ENCODE data around the gene UGT1A3.

Gene UGT1A3

GRCh38 chr2:233681521-233682099 lies 47.2 kb upstream of the UGT1A3 start, which contains the start of gene UGT1A7:
UGT1A7 (plus strand) TSS chr2:233681901; CDS start chr2:233681938, 37 bp downstream.
- Histone ChIP-seq H3K36me3 (ENCODE audit: insufficient read depth, low read length) (no peaks in the 10 kb centered on the region), H3K4me1 (ENCODE audit: insufficient read depth, low read length, poor library complexity, severe bottlenecking) (no peaks in the 10 kb centered on the region), H3K9ac (ENCODE audit: low read depth, low read length, poor library complexity, severe bottlenecking) (no peak within 1 kb of the TSS), H2AFZ (ENCODE audit: low read length) (no peak within 1 kb of the TSS), H3K79me2 (ENCODE audit: insufficient read depth, low read length) (no peaks in the 10 kb centered on the region), H3K27me3 (ENCODE audit: insufficient read depth, low read length, poor library complexity, severe bottlenecking) (no peaks in the 10 kb centered on the region), H3K9me3 (ENCODE audit: insufficient read depth, low read depth, low read length) (no peaks in the 10 kb centered on the region), H4K20me1 (ENCODE audit: insufficient read depth, low read length, poor library complexity, severe bottlenecking) (no peaks in the 10 kb centered on the region), H3K9me2 (replicated peaks; ENCODE audit: low read depth, low read length) (no peaks in the 10 kb centered on the region), H3K4me2 (ENCODE audit: low read depth, low read length, poor library complexity, severe bottlenecking) (no peak within 1 kb of the TSS), H3F3A (ENCODE audit: low read depth) (no peaks in the 10 kb centered on the region), H3K4me3 (ENCODE audit: low read length, poor library complexity, severe bottlenecking) (no peak within 1 kb of the TSS)
- TF ChIP-seq, protein P1, sequence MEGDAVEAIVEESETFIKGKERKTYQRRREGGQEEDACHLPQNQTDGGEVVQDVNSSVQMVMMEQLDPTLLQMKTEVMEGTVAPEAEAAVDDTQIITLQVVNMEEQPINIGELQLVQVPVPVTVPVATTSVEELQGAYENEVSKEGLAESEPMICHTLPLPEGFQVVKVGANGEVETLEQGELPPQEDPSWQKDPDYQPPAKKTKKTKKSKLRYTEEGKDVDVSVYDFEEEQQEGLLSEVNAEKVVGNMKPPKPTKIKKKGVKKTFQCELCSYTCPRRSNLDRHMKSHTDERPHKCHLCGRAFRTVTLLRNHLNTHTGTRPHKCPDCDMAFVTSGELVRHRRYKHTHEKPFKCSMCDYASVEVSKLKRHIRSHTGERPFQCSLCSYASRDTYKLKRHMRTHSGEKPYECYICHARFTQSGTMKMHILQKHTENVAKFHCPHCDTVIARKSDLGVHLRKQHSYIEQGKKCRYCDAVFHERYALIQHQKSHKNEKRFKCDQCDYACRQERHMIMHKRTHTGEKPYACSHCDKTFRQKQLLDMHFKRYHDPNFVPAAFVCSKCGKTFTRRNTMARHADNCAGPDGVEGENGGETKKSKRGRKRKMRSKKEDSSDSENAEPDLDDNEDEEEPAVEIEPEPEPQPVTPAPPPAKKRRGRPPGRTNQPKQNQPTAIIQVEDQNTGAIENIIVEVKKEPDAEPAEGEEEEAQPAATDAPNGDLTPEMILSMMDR (conservative IDR thresholded peaks at IDR 0.05; ENCODE audit: low read length) = no peak
- no peak for TF ChIP-seq EZH2phosphoT487 (IDR thresholded peaks at IDR 0.05; ENCODE audit: borderline replicate concordance)

- H3K79me2 ChIP-seq (ENCODE audit: insufficient read depth, low read length) = no peaks in the 10 kb centered on the region
- H3K4me1 ChIP-seq (ENCODE audit: insufficient read depth, low read length, poor library complexity, severe bottlenecking) = no peaks in the 10 kb centered on the region
- no peak overlapping the region for H3K9ac ChIP-seq (ENCODE audit: low read depth, low read length, poor library complexity, severe bottlenecking)
- H3K4me2 ChIP-seq (ENCODE audit: low read depth, low read length, poor library complexity, severe bottlenecking) = no peak overlapping the region
- no peaks in the 10 kb centered on the region for H4K20me1 ChIP-seq (ENCODE audit: insufficient read depth, low read length, poor library complexity, severe bottlenecking)
- no peak overlapping the region for H3K4me3 ChIP-seq (ENCODE audit: low read length, poor library complexity, severe bottlenecking)
- H2AFZ ChIP-seq (ENCODE audit: low read length) = no peak overlapping the region
- H3K9me3 ChIP-seq (ENCODE audit: insufficient read depth, low read depth, low read length) = no peaks in the 10 kb centered on the region
- no peaks in the 10 kb centered on the region for H3K36me3 ChIP-seq (ENCODE audit: insufficient read depth, low read length)
- no peaks in the 10 kb centered on the region for H3F3A ChIP-seq (ENCODE audit: low read depth)
- H3K27me3 ChIP-seq (ENCODE audit: insufficient read depth, low read length, poor library complexity, severe bottlenecking) = no peaks in the 10 kb centered on the region
- H3K9me2 ChIP-seq (replicated peaks; ENCODE audit: low read depth, low read length) = no peaks in the 10 kb centered on the region
- TF ChIP-seq, protein P1 (conservative IDR thresholded peaks at IDR 0.05; ENCODE audit: low read length) = no peak
- TF ChIP-seq EZH2phosphoT487 (IDR thresholded peaks at IDR 0.05; ENCODE audit: borderline replicate concordance) = no peak
Observed at GRCh38 chr2:233684640-233685039, 44.2 kb upstream of the UGT1A3 start.

DNA sequence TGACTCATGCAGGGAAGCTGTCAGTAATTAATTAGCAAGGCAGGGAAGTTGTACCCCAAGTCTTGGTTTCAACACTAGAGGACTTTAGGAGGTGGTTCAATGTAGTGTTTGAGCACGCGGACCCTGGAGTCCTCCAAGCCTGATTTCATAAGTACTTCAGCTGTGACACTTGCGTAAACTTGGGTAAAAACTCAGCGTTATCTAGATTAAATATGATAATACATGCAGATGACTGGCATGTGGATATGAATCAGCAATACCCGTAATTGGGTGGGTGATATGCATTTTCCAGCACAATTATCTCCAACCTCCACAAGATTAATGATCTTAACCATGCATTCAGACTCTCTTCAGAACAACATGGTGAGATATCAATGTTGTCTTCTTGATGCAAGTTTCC lies 41.9 kb upstream of the UGT1A3 start:
- Histone ChIP-seq H2AFZ (ENCODE audit: low read length) (no peak overlapping the region), H3K36me3 (ENCODE audit: insufficient read depth, low read length) (no peaks in the 10 kb centered on the region), H3K4me3 (ENCODE audit: low read length, poor library complexity, severe bottlenecking) (no peak overlapping the region), H4K20me1 (ENCODE audit: insufficient read depth, low read length, poor library complexity, severe bottlenecking) (no peaks in the 10 kb centered on the region), H3K27me3 (ENCODE audit: insufficient read depth, low read length, poor library complexity, severe bottlenecking) (no peaks in the 10 kb centered on the region), H3F3A (ENCODE audit: low read depth) (no peaks in the 10 kb centered on the region), H3K4me1 (ENCODE audit: insufficient read depth, low read length, poor library complexity, severe bottlenecking) (no peaks in the 10 kb centered on the region), H3K9me2 (replicated peaks; ENCODE audit: low read depth, low read length) (no peaks in the 10 kb centered on the region), H3K9me3 (ENCODE audit: insufficient read depth, low read depth, low read length) (no peaks in the 10 kb centered on the region), H3K79me2 (ENCODE audit: insufficient read depth, low read length) (no peaks in the 10 kb centered on the region), H3K9ac (ENCODE audit: low read depth, low read length, poor library complexity, severe bottlenecking) (no peak overlapping the region), H3K4me2 (ENCODE audit: low read depth, low read length, poor library complexity, severe bottlenecking) (no peak overlapping the region)
- TF ChIP-seq, protein P1 (conservative IDR thresholded peaks at IDR 0.05; ENCODE audit: low read length) = no peak
- TF ChIP-seq EZH2phosphoT487 (IDR thresholded peaks at IDR 0.05; ENCODE audit: borderline replicate concordance) = no peak
